Neural cell (in vitro differentiated cells): ENCODE data around the gene RASGRP3. TPM values are rescaled to one million over a fixed set of nuclear protein-coding genes. Genes with fewer than 3 reads are reported as not detected.

ENCODE experiments used
- H2AFZ ChIP-seq: fragments of 200-600, 300-800 bp; sonication (generic), shearing (Covaris generic); 2 replicates; pipeline ENCODE4 v1.6.0; 2014; ENCODE audit warnings: low read depth, mild to moderate bottlenecking, antibody characterized with exemption, low read length, moderate library complexity
- H3F3A ChIP-seq: fragments of 200-600 bp; shearing (Covaris generic); 2 replicates; pipeline ENCODE4 v1.6.1; 2016; ENCODE audit warnings: mild to moderate bottlenecking, moderate library complexity, mixed read lengths, antibody characterized with exemption, low read length; ENCODE audit not compliant: insufficient read depth, poor library complexity, severe bottlenecking
- H3K27ac ChIP-seq: fragments of 200-600, 300-800 bp; sonication (generic), shearing (Covaris generic); 2 replicates; pipeline ENCODE4 v1.5.1; 2014; ENCODE audit warnings: mild to moderate bottlenecking, low read length, moderate library complexity
- H3K27me3 ChIP-seq: fragments of 300-800, 200-600 bp; sonication (generic), shearing (Covaris generic); 2 replicates; pipeline ENCODE4 v1.6.0; 2014; ENCODE audit warnings: mild to moderate bottlenecking, low read depth, low read length, moderate library complexity; ENCODE audit not compliant: insufficient read depth
- H3K36me3 ChIP-seq: fragments of 300-800, 200-600 bp; sonication (generic), shearing (Covaris generic); 2 replicates; pipeline ENCODE4 v1.5.1; 2014; ENCODE audit warnings: mild to moderate bottlenecking, antibody characterized with exemption, low read length, moderate library complexity; ENCODE audit not compliant: insufficient read depth
- H3K4me2 ChIP-seq: fragments of 300-800, 200-600 bp; sonication (generic), shearing (Covaris generic); 2 replicates; pipeline ENCODE4 v1.6.0; 2014; ENCODE audit warnings: mild to moderate bottlenecking, low read length
- H3K4me3 ChIP-seq: fragments of 300-800, 200-600 bp; sonication (generic), shearing (Covaris generic); 2 replicates; pipeline ENCODE4 v1.5.1; 2014; ENCODE audit warnings: mild to moderate bottlenecking, low read length, moderate library complexity
- H3K79me2 ChIP-seq: fragments of 200-600 bp; shearing (Covaris generic); replicated peaks from 2 replicates; pipeline ENCODE4 v1.6.0; 2014; ENCODE audit warnings: mild to moderate bottlenecking, low read length, moderate library complexity; ENCODE audit not compliant: insufficient read depth
- H3K9ac ChIP-seq: fragments of 300-800, 200-600 bp; sonication (generic), shearing (Covaris generic); 2 replicates; pipeline ENCODE4 v1.6.1; 2016; ENCODE audit warnings: mild to moderate bottlenecking, low read length, mixed read lengths
- H3K9me2 ChIP-seq: fragments of 200-600 bp; shearing (Covaris generic); 2 replicates; pipeline ENCODE4 v1.6.1; 2016; ENCODE audit warnings: mild to moderate bottlenecking, low read length, mixed read lengths; ENCODE audit not compliant: insufficient read depth
- H3K9me3 ChIP-seq: fragments of 200-600, 300-800 bp; sonication (generic), shearing (Covaris generic); 2 replicates; pipeline ENCODE4 v1.6.1; 2016; ENCODE audit warnings: mild to moderate bottlenecking, mixed run types, low read length, moderate library complexity, mixed read lengths
- H4K20me1 ChIP-seq: fragments of 200-600 bp; shearing (Covaris generic); 2 replicates; pipeline ENCODE4 v1.6.1; 2016; ENCODE audit warnings: mild to moderate bottlenecking, mixed run types; ENCODE audit not compliant: insufficient read depth
- EP300 ChIP-seq: fragments of 450-650 bp; conservative IDR thresholded peaks from 2 replicates; pipeline ENCODE4 v1.6.1; 2014; ENCODE audit warnings: antibody characterized with exemption, mild to moderate bottlenecking, moderate library complexity; ENCODE audit not compliant: poor library complexity, severe bottlenecking
- EZH2 ChIP-seq: fragments of 200-600, 300-800 bp; shearing (Covaris generic), sonication (generic); IDR thresholded peaks from 2 replicates; pipeline ENCODE4 v1.6.1; 2014; ENCODE audit warnings: antibody characterized with exemption, low read length, borderline replicate concordance, mild to moderate bottlenecking; ENCODE audit not compliant: insufficient read depth, poor library complexity, severe bottlenecking
- MXI1 ChIP-seq: fragments of 450-650 bp; conservative IDR thresholded peaks from 2 replicates; pipeline ENCODE4 v1.6.1; 2014; ENCODE audit warnings: antibody characterized with exemption, mild to moderate bottlenecking; ENCODE audit not compliant: poor library complexity, severe bottlenecking
- POLR2AphosphoS5 ChIP-seq: IDR thresholded peaks from 2 replicates; pipeline ENCODE4 v1.6.1; 2012
- RAD21 ChIP-seq: fragments of 450-650 bp; conservative IDR thresholded peaks from 2 replicates; pipeline ENCODE4 v1.6.1; 2014; ENCODE audit warnings: antibody characterized with exemption, mild to moderate bottlenecking, moderate library complexity
- SMC3 ChIP-seq: fragments of 450-650 bp; conservative IDR thresholded peaks from 2 replicates; pipeline ENCODE4 v1.6.1; 2014; ENCODE audit warnings: antibody characterized with exemption, mild to moderate bottlenecking, moderate library complexity; ENCODE audit not compliant: poor library complexity
- TAF1 ChIP-seq: IDR thresholded peaks from 2 replicates; pipeline ENCODE4 v1.6.1; 2012; ENCODE audit warnings: low read depth
- polyA plus RNA-seq: library from polyadenylated mRNA; depleted of rRNA; stranded (reverse); fragments of >200 nt; gene quantifications from 2 replicates; pipeline ENCODE4 v1.2.3, GENCODE V29; 2014
- TF ChIP-seq, protein P1 (sequence below): IDR thresholded peaks from 2 replicates; pipeline ENCODE4 v1.6.1; 2012; ENCODE audit warnings: borderline replicate concordance
- TF ChIP-seq, protein P2 (sequence below): fragments of 450-650 bp; IDR thresholded peaks from 2 replicates; pipeline ENCODE4 v1.5.1; 2014; ENCODE audit warnings: antibody characterized with exemption, mild to moderate bottlenecking, moderate library complexity; ENCODE audit not compliant: poor library complexity, severe bottlenecking

RASGRP3 gene
- polyA plus RNA-seq, 1 donor from 2014 or later = 25.3 TPM

DNA sequence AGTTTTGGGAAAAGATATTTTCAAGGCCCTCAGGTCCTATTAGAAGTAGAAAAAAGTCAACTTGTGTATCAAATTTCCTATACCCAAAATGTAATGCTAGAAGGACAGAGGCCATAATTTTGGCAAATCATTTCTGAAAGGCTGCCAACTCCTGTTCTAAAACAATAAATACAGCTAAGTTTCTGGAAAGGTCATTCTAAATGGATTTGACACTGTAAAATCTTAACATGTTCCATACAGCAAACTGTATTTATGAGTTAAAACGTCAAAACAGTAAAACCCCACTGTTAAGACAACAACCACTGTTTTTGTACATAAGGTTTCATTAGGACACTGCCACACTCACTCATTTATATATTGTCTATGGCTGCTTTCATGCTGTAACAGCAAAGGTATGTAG, 113.0 kb downstream of the RASGRP3 start:
- Histone ChIP-seq H3K4me3 (no peak overlapping the region), H3K27ac (no peak overlapping the region), H3K4me2 (no peak overlapping the region), H2AFZ (no peak overlapping the region), H3K9me3 (no peaks in the 10 kb centered on the region), H3K27me3 (no peaks in the 10 kb centered on the region), H4K20me1 (no peaks in the 10 kb centered on the region), H3K79me2 (no peaks in the 10 kb centered on the region), H3K36me3 (peaks cover 4% of the 10 kb centered on the region), H3K9me2 (no peaks in the 10 kb centered on the region), H3F3A (no peaks in the 10 kb centered on the region), H3K9ac (no peak overlapping the region)
- TF ChIP-seq RAD21 (no peak), EP300 (no peak), MXI1 (no peak), EZH2 (no peak), POLR2AphosphoS5 (no peak), TAF1 (no peak), SMC3 (no peak)
- TF ChIP-seq, protein P1, sequence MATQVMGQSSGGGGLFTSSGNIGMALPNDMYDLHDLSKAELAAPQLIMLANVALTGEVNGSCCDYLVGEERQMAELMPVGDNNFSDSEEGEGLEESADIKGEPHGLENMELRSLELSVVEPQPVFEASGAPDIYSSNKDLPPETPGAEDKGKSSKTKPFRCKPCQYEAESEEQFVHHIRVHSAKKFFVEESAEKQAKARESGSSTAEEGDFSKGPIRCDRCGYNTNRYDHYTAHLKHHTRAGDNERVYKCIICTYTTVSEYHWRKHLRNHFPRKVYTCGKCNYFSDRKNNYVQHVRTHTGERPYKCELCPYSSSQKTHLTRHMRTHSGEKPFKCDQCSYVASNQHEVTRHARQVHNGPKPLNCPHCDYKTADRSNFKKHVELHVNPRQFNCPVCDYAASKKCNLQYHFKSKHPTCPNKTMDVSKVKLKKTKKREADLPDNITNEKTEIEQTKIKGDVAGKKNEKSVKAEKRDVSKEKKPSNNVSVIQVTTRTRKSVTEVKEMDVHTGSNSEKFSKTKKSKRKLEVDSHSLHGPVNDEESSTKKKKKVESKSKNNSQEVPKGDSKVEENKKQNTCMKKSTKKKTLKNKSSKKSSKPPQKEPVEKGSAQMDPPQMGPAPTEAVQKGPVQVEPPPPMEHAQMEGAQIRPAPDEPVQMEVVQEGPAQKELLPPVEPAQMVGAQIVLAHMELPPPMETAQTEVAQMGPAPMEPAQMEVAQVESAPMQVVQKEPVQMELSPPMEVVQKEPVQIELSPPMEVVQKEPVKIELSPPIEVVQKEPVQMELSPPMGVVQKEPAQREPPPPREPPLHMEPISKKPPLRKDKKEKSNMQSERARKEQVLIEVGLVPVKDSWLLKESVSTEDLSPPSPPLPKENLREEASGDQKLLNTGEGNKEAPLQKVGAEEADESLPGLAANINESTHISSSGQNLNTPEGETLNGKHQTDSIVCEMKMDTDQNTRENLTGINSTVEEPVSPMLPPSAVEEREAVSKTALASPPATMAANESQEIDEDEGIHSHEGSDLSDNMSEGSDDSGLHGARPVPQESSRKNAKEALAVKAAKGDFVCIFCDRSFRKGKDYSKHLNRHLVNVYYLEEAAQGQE = no peak
- TF ChIP-seq, protein P2, sequence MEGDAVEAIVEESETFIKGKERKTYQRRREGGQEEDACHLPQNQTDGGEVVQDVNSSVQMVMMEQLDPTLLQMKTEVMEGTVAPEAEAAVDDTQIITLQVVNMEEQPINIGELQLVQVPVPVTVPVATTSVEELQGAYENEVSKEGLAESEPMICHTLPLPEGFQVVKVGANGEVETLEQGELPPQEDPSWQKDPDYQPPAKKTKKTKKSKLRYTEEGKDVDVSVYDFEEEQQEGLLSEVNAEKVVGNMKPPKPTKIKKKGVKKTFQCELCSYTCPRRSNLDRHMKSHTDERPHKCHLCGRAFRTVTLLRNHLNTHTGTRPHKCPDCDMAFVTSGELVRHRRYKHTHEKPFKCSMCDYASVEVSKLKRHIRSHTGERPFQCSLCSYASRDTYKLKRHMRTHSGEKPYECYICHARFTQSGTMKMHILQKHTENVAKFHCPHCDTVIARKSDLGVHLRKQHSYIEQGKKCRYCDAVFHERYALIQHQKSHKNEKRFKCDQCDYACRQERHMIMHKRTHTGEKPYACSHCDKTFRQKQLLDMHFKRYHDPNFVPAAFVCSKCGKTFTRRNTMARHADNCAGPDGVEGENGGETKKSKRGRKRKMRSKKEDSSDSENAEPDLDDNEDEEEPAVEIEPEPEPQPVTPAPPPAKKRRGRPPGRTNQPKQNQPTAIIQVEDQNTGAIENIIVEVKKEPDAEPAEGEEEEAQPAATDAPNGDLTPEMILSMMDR = no peak

DNA sequence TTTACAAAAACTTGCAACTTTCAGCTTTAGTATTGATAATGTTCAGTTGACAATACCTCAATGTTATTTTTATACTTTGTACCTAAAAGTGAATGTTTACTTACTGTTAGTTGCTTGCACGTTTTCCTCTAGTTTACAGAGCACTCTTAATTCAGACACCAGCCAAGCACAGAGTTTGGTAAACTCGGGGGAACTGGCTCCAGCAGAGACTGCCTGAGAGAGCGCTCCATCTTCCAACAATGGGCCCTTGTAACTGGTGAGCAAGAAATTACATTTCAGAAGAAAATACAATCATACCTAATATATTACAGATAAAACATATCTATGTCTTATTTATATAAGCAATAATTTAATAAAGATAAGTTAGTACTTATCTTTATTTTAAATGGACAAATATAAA, 118.9 kb downstream of the RASGRP3 start:
- H3K9me2 ChIP-seq = no peaks in the 10 kb centered on the region
- H3K4me2 ChIP-seq = no peak overlapping the region
- no peaks in the 10 kb centered on the region for H4K20me1 ChIP-seq
- TF ChIP-seq RAD21 = no peak
- TF ChIP-seq MXI1 = no peak
- TF ChIP-seq, protein P1 = no peak
- TF ChIP-seq EZH2 = no peak
- no peak for TF ChIP-seq EP300
- TF ChIP-seq POLR2AphosphoS5 = no peak
- TF ChIP-seq, protein P2 = no peak
- no peak for TF ChIP-seq SMC3
- no peak for TF ChIP-seq TAF1
- no peaks in the 10 kb centered on the region for H3K9me3 ChIP-seq
- no peaks in the 10 kb centered on the region for H3K36me3 ChIP-seq
- H3F3A ChIP-seq = no peaks in the 10 kb centered on the region
- no peaks in the 10 kb centered on the region for H3K27me3 ChIP-seq
- H3K4me3 ChIP-seq = no peak overlapping the region
- H3K79me2 ChIP-seq = peaks cover 20% of the 10 kb centered on the region
- H3K27ac ChIP-seq = no peak overlapping the region
- no peak overlapping the region for H2AFZ ChIP-seq
- H3K9ac ChIP-seq = no peak overlapping the region
